ENCODE results near the gene NMRK1.

DNA sequence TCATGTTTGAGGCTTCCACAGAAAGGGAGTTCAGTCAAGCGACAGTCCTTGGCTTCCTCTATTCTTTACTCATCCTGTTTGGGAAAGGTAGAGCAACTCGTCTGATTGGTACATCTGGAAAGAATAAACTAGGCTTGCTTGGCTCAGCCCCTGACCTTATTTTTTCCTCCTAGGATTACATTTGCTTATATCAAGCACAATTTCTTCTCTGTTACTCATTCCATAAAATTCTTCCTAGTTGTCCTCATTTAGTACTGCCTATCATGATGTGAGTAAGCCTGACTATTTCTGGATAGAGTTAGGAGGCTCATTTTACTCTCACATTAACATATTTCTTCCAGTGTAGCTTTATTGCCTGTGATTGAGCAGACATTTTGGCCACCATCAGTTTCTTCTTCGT lies 48.9 kb downstream of the NMRK1 start:
- TF ChIP-seq, protein P1, sequence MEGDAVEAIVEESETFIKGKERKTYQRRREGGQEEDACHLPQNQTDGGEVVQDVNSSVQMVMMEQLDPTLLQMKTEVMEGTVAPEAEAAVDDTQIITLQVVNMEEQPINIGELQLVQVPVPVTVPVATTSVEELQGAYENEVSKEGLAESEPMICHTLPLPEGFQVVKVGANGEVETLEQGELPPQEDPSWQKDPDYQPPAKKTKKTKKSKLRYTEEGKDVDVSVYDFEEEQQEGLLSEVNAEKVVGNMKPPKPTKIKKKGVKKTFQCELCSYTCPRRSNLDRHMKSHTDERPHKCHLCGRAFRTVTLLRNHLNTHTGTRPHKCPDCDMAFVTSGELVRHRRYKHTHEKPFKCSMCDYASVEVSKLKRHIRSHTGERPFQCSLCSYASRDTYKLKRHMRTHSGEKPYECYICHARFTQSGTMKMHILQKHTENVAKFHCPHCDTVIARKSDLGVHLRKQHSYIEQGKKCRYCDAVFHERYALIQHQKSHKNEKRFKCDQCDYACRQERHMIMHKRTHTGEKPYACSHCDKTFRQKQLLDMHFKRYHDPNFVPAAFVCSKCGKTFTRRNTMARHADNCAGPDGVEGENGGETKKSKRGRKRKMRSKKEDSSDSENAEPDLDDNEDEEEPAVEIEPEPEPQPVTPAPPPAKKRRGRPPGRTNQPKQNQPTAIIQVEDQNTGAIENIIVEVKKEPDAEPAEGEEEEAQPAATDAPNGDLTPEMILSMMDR (IDR thresholded peaks at IDR 0.05) = no peak
- TF ChIP-seq POLR2A (IDR thresholded peaks at IDR 0.05) = no peak
